ENCODE results near the gene TAF3.

TAF3 gene

GRCh38 chr10:7937315-7937945, 119.1 kb downstream of the TAF3 start:
- DNase-seq = no peak

DNA sequence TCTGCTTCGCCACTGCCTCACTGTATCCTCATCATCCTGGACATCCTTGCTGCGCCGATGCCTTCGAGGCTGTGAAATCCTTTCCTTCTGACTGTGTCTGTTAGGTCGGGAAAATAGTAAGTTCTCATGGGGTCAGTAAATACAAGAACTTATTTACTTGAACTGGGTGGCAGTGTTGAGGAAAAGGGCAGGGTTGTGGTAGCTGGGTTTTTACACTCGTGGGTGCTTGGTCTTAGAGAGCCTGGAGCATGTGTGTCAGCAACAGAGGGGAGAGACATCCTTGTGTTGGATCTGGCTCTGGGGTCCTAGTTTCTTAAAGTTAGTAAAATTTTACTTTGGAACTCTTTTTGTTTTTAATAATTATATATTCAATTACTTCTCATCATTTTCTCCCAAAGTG, 123.3 kb downstream of the TAF3 start:
- DNase-seq = no peak

- no peak for DNase-seq
These were observed 124.0 kb downstream of the TAF3 start for GRCh38 chr10:7942316-7942715.

DNA sequence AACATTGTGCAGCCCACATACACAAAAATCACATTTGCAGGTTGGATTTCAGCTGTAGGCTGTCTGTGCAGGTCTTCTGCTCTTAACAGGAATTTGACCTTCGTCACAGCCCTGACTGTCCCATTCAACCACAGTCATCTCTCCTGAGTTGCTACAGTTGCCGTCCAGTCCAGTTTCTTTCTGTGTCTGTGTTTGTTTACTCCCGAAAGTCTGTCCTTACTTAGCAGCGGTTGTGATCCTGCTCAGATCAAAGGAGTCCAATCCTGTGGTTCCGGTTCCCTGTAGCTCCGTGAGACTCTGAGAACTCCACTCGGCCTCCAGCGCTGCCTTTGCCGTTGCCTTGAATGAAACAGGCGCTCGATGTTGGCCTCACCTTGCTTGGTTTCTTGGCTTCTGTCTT, 124.6 kb downstream of the TAF3 start:
- DNase-seq = no peak

- no peak for DNase-seq
These were observed 125.8 kb downstream of the TAF3 start for GRCh38 chr10:7944215-7944480.

DNA sequence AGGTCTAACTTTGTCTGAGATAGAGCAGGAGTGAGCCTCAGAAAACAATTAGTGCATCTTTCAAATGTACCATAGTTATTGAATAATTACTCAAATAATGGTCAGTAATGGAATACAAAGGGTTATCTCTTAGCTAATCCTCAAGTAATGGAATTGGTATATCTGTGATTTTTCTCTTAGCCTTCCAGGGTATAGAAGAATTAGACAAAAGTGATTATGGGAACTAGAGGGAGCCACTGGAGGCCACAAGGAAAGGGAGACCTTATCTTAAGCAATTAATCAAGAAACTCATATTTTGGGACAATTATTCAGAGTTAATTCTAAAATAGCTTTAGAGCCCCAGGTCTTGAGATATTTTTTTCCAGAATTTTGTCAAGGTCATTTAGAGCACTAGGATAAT, 126.2 kb downstream of the TAF3 start:
- no peak for DNase-seq

- no peak for DNase-seq
These were observed 126.7 kb downstream of the TAF3 start for GRCh38 chr10:7945034-7945433.

GRCh38 chr10:7945469-7946187, 127.3 kb downstream of the TAF3 start:
- no peak for DNase-seq

- no peak for DNase-seq
These were observed 130.2 kb downstream of the TAF3 start for GRCh38 chr10:7948371-7949000.

GRCh38 chr10:7950981-7951847, 132.9 kb downstream of the TAF3 start:
- DNase-seq = no peak

DNA sequence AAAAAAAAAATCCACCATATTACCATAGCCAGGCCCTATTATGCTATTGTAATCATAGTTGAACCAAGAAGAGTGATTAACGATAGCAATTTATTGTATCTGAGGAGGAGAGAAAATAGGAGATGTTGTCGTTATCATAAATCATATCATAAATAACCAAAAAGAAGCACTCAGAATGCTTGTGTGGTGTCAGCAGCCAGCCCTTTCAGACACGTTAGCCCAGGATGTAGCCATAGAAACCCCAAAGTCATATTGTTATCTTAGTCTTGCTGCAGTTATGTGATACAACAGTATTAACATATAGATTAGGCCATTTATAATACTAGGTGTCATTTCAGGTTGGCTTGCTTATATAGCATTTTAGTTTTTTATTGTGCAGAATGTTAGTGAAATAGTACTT, 134.0 kb downstream of the TAF3 start:
- no peak for DNase-seq

DNA sequence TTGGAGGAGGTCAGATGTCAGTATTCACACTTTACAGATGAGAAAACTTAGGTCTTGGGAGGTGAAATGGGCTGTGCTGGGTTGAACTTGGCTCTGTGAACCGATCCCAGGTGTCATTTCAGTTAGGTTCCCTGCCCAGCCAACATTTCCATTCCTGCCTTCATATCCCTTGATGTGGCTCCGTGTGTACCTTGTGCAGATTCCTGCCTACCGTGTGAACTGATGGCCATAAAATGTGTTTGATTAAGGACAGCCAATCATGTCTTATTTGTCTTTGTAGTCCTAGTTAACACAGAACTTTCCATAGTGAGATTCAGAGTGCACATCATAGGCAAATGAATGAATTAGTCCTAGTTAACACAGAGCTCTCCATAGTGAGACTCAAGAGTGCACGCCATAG, 135.1 kb downstream of the TAF3 start:
- DNase-seq = no peak

DNA sequence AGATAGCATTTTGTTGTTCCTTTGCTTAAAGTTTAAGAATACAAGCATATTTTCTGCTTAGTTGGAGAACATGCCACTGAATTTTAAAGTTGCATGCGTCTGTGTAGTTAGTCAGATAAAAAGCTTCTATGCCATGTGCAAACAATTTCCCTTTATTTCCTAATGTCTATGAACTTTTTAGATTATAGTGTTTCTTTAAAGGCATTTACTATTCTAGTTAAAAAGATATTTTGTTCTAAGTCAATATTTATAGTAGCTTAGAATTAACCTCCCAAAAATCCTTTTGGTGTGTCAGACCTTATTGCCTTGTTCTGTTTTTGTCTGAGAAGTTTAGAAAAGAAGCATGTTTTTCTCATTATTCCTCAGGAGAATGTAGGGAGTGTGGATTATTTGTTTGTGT, 137.1 kb downstream of the TAF3 start:
- DNase-seq = no peak

DNA sequence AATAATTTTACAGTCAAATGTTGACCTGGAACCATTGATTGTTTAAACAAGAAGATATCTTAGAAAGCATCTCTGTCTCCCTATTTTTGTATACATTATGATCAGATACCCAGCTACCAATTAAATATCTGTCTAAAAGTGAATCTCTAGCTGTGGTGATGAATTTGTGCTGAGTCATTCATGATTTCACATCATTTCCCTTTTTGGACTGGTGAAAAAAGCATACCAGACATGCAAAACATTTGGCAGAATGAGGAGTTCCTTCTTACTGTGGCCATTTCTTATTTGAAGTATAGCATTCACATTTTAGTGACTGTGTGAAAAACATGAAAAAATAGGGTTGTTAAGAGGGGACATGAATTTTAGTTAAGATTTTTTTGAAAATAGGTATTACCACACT, 138.2 kb downstream of the TAF3 start:
- DNase-seq = no peak

DNA sequence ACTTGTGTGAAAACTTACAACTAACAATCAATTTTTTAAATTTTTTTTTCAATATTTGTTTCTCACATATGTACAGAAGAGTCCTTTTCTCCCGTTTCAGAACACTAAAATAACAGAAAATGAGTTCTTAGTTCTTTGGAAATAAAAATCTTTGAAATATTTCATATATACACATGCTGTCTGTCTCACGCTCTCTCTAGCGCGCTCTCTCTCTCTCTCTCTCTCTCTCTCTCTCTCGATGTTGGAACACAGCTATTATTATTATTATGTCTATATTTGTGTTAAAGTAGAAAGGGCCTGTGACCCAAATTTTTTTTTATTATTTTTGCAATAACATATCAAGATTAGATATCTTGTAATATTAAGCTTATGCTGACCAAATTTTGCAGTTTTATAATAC, 139.3 kb downstream of the TAF3 start:
- DNase-seq = no peak

GRCh38 chr10:7958442-7958841, 140.1 kb downstream of the TAF3 start:
- DNase-seq = no peak

DNA sequence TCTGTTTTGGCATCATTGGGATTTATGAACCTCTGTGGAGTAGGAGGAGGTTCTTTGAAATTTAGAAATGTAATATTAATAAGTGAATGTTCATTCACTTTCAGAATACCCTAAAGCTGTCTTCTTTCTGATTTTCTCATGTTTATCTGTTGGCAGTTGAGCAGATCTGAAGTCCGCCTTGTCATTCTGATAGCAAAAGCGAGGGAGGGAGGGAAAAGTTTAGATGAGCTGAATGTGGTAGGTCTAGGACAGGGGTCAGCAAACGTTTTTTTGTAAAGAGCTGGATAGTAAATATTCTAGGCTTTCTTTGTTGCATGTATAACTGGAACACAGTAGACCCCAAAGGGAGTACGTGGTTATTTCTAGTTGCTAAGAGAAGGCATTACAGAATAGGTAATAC, 141.8 kb downstream of the TAF3 start:
- DNase-seq = no peak

GRCh38 chr10:7962592-7962991, 144.3 kb downstream of the TAF3 start:
- DNase-seq = no peak

DNA sequence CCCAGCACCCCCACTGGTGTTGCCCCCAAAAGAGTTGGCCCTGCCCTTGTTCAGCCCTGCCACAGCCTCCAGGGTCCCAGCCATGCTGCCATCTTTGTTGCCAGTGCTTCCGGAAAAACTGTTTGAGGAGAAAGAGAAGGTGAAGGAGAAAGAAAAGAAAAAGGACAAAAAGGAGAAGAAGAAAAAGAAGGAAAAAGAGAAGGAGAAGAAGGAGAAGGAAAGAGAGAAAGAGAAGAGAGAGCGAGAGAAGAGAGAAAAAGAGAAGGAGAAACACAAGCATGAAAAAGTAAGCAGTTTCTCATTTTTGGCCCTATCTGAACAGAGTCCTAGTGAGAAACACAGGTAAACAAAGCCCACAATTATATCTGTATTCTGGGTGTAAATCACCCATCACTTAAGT, 147.2 kb downstream of the TAF3 start:
- DNase-seq = no peak

DNA sequence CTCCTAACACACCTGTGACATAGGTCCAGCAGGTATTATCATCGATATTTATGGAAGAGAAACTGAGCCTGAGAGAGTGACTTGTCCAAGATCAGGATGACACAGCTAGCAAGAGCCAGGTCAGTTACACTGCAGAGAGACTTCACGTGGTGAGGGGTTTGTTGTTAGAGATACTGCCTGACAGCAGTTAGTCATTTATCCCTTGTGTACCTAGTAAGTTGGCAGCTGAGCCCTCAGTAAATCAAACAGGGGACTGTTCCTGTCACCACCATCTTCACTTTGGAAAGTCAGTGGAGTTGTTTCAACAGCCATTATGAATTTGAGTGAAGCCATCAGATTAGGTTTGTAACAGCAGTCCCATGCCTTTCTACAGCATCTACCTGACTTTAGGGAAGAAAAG, 148.7 kb downstream of the TAF3 start:
- DNase-seq = no peak

GRCh38 chr10:7968510-7969112, 150.3 kb downstream of the TAF3 start:
- no peak for DNase-seq

GRCh38 chr10:7969623-7970022, 151.3 kb downstream of the TAF3 start:
- no peak for DNase-seq

GRCh38 chr10:7971949-7972348, 153.6 kb downstream of the TAF3 start:
- DNase-seq = no peak
